ENCODE measurements around the gene DENND6A.
A peak's percentile ranks its signal among the peaks of the same experiment; 100 is the strongest.

- TF ChIP-seq CTCF (IDR thresholded peaks at IDR 0.05), result no peak
- peak in 1 of 2 donors; percentile 28 for TF ChIP-seq POLR2A (IDR thresholded peaks at IDR 0.05)
Observed at GRCh38 chr3:57694146-57694545, 1.3 kb upstream of the DENND6A start.
